LNCAP (cell line): Measurements from ENCODE around the gene RUNX2.

Source experiments
- CTCF ChIP-seq: fragments of 450-650 bp; IDR thresholded peaks from 2 replicates; pipeline ENCODE4 v1.5.1; 2017; ENCODE audit warnings: mild to moderate bottlenecking

The RUNX2 gene

GRCh38 chr6:45677381-45678284 is 349.5 kb downstream of the RUNX2 start:
- TF ChIP-seq CTCF = no peak

GRCh38 chr6:45678285-45678607 is 350.1 kb downstream of the RUNX2 start:
- no peak for TF ChIP-seq CTCF

- no peak for TF ChIP-seq CTCF
Observed at GRCh38 chr6:45679163-45679562, 351.0 kb downstream of the RUNX2 start.

- no peak for TF ChIP-seq CTCF
Observed at GRCh38 chr6:45679631-45680030, 351.5 kb downstream of the RUNX2 start.

GRCh38 chr6:45681860-45682511 is 353.9 kb downstream of the RUNX2 start:
- TF ChIP-seq CTCF = no peak

- TF ChIP-seq CTCF = no peak
Observed at GRCh38 chr6:45684476-45684875, 356.3 kb downstream of the RUNX2 start.

GRCh38 chr6:45685076-45685475 is 356.9 kb downstream of the RUNX2 start:
- no peak for TF ChIP-seq CTCF
